Psoas muscle (tissue), 8 donors: Measurements from ENCODE around the gene PDZD2. TPM values are rescaled to one million over a fixed set of nuclear protein-coding genes. Genes with fewer than 3 reads are reported as not detected.
A peak's percentile ranks its signal among the peaks of the same experiment; 100 is the strongest.

Experiments
- ATAC-seq, 4 donors: fragments of 200-7000 bp; cut with Tn5 transposase; one replicate each; pipeline ENCODE4 v1.9.1; 2020; ENCODE audit warnings: moderate library complexity in 3 of 4, mild to moderate bottlenecking in 2 of 4
- DNase-seq, 2 donors: peaks; one replicate each; pipeline ENCODE4 v3.0.0-alpha.2; 2020
- H3K27ac ChIP-seq: fragments of 200-600 bp; one replicate; pipeline ENCODE4 v1.8.0; 2022
- H3K27me3 ChIP-seq, 3 donors: fragments of 200-600 bp in 1 of 3; one replicate each; pipeline versions ENCODE4 v1.6.1 to v1.8.0; 2013 to 2022; ENCODE audit warnings: low read length in 2 of 3, mild to moderate bottlenecking in 2 of 3, moderate library complexity in 1 of 3; ENCODE audit not compliant: insufficient read depth in 3 of 3
- H3K36me3 ChIP-seq, 2 donors: fragments of 200-600 bp in 1 of 2; one replicate each; pipeline versions ENCODE4 v1.6.1 to v1.8.0; 2013 to 2022; ENCODE audit warnings: low read depth in 1 of 2, mild to moderate bottlenecking in 1 of 2, moderate library complexity in 1 of 2; ENCODE audit not compliant: insufficient read depth in 1 of 2
- H3K4me1 ChIP-seq: fragments of 200-600 bp; one replicate; pipeline ENCODE4 v1.8.0; 2022
- H3K4me3 ChIP-seq: fragments of 200-600 bp; one replicate; pipeline ENCODE4 v1.8.0; 2022; ENCODE audit warnings: mild to moderate bottlenecking
- H3K9me3 ChIP-seq: fragments of 200-600 bp; one replicate; pipeline ENCODE4 v1.8.0; 2022
- WGBS, 3 donors: extraction: QIAGEN DNeasy Blood & Tissue Kit; methylation state at CpG; one replicate each; pipeline versions ENCODE4 v1.1.6 to v1.1.7; 2013; 5-methylcytosine and 5-hydroxymethylcytosine counted together
- intact Hi-C, 2 donors: fragments of 100-400 bp; cut with DNase I; formaldehyde crosslinking; loops; one replicate each; pipeline versions ENCODE4 v1.11.0 to v1.14.2; 2022
- polyA plus RNA-seq, 3 donors: library from polyadenylated mRNA; stranded (reverse); fragments of 200-250 nt; gene quantifications; one replicate each; pipeline ENCODE4 v1.2.3, GENCODE V29; 2013
- total RNA-seq, 4 donors: library from RNA; stranded (reverse); fragmentation: NEBNext Ultra II Directional in 2 of 4; extraction: Animal tissue kit (Norgen Biotek cat#: 25700) in 2 of 4; gene quantifications; one replicate each; pipeline versions ENCODE4 v1.2.1 to v1.2.4, GENCODE V29; 2021 to 2023
- TF ChIP-seq, protein P1 (sequence below): fragments of 200-600 bp; IDR thresholded peaks from one replicate; pipeline ENCODE4 v1.8.0; 2022; ENCODE audit warnings: antibody characterized with exemption
- donor health status: healthy with polysubstance abuse.
- donor health status: DM: no; HTN: no; CAD: no; lungs with moderate emphysema.
- donor health status: Bipolar disorder and iron deficiency.
- donor health status: healthy.
- donor health status: DM: yes; HTN: yes; CAD: no.
- donor health status: DM: no; HTN: no; CAD: no.
- donor health status: DM: no; HTN: no; CAD: no.
- donor health status: DM: yes; HTN: yes; CAD: no.

The PDZD2 gene
- total and polyA plus RNA-seq, 7 donors: 1.4 to 17.5 (median 4.5) TPM

DNA sequence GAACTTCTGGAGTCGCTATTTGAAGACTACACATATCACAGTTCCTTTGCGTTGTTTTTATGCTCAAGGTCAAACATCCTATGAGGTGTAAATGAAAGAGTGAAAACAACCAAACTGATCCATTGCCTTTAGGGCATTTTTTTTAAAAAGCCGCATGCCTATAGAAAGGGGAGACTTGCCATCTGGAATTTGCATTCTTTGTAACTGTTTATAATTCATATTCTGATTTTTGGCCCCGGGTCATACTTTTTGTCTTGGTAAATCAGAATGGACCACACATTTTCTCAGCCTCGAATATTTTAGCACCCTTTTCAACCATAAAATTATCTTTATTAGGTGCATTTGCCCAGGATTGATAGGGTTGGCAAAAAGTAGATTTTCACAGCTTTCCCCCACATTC is 347.2 kb downstream of the PDZD2 start:
- Histone ChIP-seq H3K27me3 (no peaks in the 10 kb centered on the region), H3K9me3 (no peaks in the 10 kb centered on the region), H3K4me1 (peaks cover 13% of the 10 kb centered on the region), H3K27ac (no peak overlapping the region), H3K4me3 (no peak overlapping the region), H3K36me3 (no peaks in the 10 kb centered on the region)
- TF ChIP-seq, protein P1, sequence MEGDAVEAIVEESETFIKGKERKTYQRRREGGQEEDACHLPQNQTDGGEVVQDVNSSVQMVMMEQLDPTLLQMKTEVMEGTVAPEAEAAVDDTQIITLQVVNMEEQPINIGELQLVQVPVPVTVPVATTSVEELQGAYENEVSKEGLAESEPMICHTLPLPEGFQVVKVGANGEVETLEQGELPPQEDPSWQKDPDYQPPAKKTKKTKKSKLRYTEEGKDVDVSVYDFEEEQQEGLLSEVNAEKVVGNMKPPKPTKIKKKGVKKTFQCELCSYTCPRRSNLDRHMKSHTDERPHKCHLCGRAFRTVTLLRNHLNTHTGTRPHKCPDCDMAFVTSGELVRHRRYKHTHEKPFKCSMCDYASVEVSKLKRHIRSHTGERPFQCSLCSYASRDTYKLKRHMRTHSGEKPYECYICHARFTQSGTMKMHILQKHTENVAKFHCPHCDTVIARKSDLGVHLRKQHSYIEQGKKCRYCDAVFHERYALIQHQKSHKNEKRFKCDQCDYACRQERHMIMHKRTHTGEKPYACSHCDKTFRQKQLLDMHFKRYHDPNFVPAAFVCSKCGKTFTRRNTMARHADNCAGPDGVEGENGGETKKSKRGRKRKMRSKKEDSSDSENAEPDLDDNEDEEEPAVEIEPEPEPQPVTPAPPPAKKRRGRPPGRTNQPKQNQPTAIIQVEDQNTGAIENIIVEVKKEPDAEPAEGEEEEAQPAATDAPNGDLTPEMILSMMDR: no peak
- ATAC-seq (no peak), DNase-seq (no peak)
- intact Hi-C loops: no loop called here
- WGBS, 3 donors: 69 to 75% (median 71%) methylated on average over 5 of the region's 5 CpGs

GRCh38 chr5:31987985-31988710 is 349.2 kb downstream of the PDZD2 start:
- no peak for DNase-seq
- H3K27me3 ChIP-seq: no peaks in the 10 kb centered on the region
- no peaks in the 10 kb centered on the region for H3K9me3 ChIP-seq
- WGBS, 3 donors: 89 to 92% (median 90%) methylated on average over 7 of the region's 7 CpGs
- TF ChIP-seq, protein P1: no peak
- no peak overlapping the region for H3K27ac ChIP-seq
- intact Hi-C loops: no loop called here
- peaks cover 13% of the 10 kb centered on the region for H3K4me1 ChIP-seq
- peak in 1 of 4 donors; percentile 58 for ATAC-seq
- H3K36me3 ChIP-seq: no peaks in the 10 kb centered on the region
- H3K4me3 ChIP-seq: no peak overlapping the region

DNA sequence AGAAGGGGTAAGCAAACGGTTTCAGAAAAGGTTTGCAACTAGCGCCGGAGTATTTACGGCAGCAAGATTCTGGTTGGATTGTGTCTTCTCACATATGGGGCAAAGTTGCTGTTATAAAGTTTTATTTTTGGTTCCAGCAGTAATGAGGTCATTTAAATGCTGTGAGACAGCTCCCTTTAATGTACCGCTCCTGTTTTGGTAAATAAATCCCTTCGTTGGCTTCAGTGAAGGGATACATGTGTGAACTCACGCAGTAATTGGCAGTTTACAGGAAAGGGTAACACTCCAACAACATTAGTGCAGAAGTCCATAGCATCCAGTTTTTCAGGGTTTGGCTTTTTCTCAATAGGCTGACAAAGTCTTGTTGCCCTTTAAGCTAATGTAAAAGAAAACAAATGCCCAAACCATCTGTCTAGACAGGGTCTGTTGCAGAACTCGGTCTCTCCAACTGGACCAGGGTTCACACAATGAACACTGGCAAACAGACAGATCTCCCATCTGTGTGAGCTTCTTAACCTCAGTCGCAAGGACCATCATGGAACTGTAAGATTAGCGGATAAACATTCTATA is 351.2 kb downstream of the PDZD2 start:
- no peaks in the 10 kb centered on the region for H3K4me1 ChIP-seq
- WGBS, 3 donors: 64 to 78% (median 70%) methylated on average over 10 of the region's 10 CpGs

DNA sequence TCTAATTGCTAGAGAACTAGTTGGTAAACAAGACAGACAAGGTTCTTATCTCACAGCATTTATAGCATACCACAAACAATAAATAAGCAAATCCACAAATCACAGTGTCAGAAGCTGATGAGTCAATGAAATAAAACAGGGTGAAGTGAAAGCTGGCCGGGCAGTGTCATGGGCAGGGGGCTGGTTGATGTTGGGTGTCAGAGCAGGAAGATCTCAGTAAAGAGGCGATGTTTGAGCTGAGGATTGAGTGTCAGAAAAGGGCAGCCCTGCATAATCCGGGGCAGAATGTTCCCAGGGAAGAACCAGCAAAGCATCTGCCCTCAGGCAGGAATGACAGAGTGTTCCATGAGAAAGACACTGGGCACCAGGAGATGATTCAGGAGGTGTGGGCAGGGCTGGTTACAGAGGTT is 351.8 kb downstream of the PDZD2 start:
- TF ChIP-seq, protein P1: no peak
- no peaks in the 10 kb centered on the region for H3K4me1 ChIP-seq
- no peaks in the 10 kb centered on the region for H3K36me3 ChIP-seq
- no peak overlapping the region for H3K27ac ChIP-seq
- no peaks in the 10 kb centered on the region for H3K27me3 ChIP-seq
- no peak for ATAC-seq
- WGBS, 3 donors: 77 to 95% (median 88%) methylated on average over 3 of the region's 3 CpGs
- no peak overlapping the region for H3K4me3 ChIP-seq
- no peak for DNase-seq
- no peaks in the 10 kb centered on the region for H3K9me3 ChIP-seq
- intact Hi-C loops: no loop called here

More for the DNA sequence above, 351.2 kb downstream of the PDZD2 start:
- intact Hi-C loops: no loop called here
- H3K4me3 ChIP-seq: no peak overlapping the region
- H3K27ac ChIP-seq: no peak overlapping the region
- H3K27me3 ChIP-seq: no peaks in the 10 kb centered on the region
- no peak for ATAC-seq
- H3K9me3 ChIP-seq: no peaks in the 10 kb centered on the region
- H3K36me3 ChIP-seq: no peaks in the 10 kb centered on the region
- TF ChIP-seq, protein P1: no peak
- no peak for DNase-seq
